HL-60/S4 treated with retinoic acid at 250 ng/mL for 4 days and 3 days (cell line): ENCODE results near the gene SRR.

Experiments
- in situ Hi-C: fragments of 300-500 bp; cut with MboI; formaldehyde crosslinking; loops from 2 replicates; pipeline ENCODE4 v1.7.0; 2022; ENCODE audit warnings: low sequenced_read_pairs

SRR gene

GRCh38 chr17:2369039-2369438 is 65.3 kb downstream of the SRR start:
- in situ Hi-C loops = no loop called here

- in situ Hi-C loops = no loop called here
These were observed 65.9 kb downstream of the SRR start for GRCh38 chr17:2369551-2370210.

- in situ Hi-C loops = no loop called here
These were observed 66.5 kb downstream of the SRR start for GRCh38 chr17:2370211-2370589.

GRCh38 chr17:2371183-2372130 is 67.7 kb downstream of the SRR start:
- in situ Hi-C loops = no loop called here

GRCh38 chr17:2372180-2372579 is 68.4 kb downstream of the SRR start:
- in situ Hi-C loops = no loop called here

GRCh38 chr17:2372681-2373080 is 68.9 kb downstream of the SRR start:
- in situ Hi-C loops = no loop called here

- in situ Hi-C loops = no loop called here
These were observed 69.4 kb downstream of the SRR start for GRCh38 chr17:2373179-2373578.
